GM18511 (cell line): ENCODE results near the gene NCL.
"Not testable (repeated sequence)": the region's sequence is repeated elsewhere in the genome, so short reads cannot be mapped to it uniquely, and the experiment has no call there.

Experiments used
- ATAC-seq: cut with Tn5 transposase; IDR thresholded peaks from one replicate; pipeline ENCODE4 v1.9.1; 2021; ENCODE audit warnings: mild to moderate bottlenecking, moderate library complexity; ENCODE audit not compliant: unreplicated experiment

The NCL gene

DNA sequence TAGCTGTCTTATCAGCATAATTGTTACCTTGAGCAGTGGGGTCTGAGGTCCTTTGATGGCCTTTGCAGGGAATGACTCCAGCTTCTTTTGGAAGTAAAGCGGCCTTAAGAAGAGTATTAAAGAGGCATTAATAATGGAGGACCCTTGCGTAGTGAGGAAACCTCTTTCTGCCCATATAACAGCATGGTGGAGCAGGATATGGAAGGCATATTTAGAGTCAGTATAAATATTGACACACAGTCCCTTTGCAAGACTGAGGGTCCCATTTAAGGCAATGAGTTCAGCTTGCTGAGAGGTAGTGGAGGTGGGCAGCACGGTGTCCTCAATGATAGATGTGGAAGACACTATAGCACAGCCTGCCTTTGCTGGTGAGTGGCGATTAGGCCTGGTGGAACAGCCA lies 32.7 kb downstream of the NCL start:
- no peak for ATAC-seq

DNA sequence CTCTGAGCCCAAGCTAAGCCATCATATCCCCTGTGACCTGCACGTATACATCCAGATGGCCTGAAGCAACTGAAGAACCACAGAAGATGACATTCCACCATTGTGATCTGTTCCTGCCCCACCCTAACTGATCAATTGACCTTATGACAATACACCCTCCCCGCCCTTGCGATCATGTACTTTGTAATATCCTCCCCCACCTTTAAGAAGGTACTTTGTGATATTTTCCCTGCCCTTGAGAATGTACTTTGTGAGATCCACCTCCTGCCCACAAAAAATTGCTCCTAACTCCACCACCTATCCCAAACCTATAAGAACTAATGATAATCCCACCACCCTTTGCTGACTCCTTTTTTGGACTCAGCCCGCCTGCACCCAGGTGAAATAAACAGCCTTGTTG lies 33.8 kb downstream of the NCL start:
- not testable (repeated sequence) for ATAC-seq

DNA sequence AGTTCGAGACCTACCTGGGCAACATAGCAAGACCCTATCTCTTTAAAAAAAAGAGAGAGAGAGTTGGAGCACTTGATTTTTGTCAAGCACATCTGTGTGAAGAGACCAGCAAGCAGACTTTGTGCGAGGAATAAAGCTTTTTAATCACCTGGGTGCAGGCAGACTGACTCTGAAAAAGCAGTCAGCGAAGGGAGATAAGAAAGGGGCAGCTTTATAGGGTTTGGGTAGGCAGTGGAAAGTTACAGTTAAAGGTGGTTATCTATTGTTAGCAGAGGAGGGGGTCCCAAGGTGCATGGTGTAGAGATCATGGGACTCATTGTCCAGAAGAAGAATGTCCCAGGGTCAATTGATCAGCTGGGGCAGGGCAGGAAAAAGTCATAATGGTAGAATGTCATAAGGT lies 34.4 kb downstream of the NCL start:
- ATAC-seq = no peak

DNA sequence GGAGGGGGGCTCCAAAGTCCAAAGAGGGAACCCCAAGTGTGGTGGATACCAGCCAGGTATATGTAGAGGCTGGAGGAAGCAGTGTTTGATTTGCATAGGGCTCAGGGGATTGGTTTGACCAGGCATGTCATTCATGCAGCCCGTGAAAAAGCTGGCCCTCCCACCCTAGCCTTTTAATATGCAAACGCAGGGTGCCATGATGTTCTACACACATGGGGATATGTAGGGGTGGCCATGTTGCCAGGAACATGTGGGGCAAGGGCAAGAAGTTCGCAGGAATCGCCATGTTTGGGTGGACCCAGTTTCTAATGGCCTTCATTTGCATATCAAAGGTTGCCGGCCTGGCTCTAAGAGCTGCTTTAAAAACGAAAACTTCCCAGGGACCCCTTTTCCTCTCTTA lies 35.1 kb downstream of the NCL start:
- no peak for ATAC-seq

DNA sequence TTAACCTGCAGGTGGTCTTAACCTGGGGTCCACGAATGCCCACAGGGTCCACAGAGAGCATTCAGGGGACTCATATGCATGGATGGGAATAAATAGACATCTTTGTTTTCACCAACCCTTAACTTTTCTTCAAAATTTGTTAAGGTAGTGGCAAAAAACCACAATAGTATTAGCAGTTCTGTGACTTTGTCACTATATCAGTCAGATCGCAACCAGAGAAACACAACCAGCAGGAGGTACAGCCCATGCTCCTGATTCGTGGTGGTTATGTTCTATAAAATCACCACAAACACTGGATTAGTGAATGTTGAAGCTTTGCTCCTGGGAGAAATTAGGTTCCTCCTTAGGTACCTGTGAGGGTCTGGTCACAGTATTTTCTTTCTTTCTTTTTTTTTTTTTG lies 37.2 kb downstream of the NCL start:
- ATAC-seq = no peak

DNA sequence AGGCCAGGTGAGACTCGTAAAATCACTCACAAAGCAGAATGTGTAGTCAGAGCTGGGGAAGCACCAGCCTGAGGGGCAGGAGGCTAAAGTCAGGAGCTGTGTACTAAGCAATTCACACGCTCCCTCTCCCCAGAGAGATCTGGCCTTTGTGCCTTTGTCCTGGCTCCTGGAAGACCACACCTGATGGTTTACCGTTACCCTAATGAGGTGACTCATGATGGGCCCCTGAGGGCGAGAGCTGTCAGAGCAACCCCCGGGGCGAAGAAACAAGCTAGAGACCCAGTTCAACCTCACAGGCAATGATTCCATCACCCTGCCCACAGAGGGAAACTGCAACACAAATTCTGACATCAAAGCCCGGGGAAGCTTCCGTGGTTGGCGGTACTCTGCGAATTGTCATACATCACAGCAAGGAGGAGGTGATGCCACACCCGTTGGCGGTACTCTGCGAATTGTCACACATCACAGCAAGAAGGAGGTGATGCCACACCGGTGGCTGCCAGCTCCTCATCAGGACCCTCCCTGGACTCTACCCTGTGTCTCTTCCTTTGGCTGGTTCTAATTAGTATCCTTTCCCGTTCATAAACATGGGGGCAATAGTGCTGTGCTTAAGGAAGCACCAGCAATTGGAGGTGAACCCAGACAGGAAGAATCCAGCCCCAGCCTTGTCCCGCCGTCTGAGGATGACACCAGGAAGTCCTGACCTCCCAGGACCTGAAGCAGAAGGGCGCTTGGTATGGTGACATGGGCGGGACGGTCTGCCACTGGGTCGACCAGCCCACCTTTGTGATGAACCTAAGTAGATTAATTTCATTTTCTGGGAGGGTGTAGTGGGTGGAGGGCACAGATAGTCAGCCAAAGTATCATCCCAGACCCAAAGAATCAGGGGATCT lies 38.2 kb downstream of the NCL start:
- no peak for ATAC-seq

DNA sequence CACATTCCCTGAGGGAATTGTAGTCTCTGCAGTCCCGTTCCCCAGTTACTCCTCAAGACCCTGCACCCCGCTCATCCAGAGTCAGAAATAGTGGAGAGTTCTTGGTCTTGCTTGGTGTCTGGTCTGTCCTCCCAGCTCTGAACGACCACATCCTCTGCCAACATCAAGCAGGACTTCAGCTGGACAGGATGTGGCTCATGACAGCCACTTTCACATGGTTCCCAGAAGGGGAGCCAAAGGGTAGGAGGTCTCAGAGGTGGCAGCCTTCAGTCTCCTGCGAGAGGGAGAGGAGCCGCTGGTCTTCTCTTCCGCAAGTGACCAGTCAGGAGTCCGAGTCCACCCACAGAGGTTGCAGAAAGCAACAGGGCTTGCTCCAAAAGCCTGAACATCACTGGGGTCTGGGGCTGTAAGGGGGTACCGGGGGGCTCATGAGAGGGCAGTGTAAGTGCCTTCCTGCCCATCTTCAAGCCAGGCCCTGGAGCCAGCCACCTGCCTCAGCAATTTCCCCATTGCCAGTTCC lies 38.9 kb downstream of the NCL start:
- no peak for ATAC-seq

DNA sequence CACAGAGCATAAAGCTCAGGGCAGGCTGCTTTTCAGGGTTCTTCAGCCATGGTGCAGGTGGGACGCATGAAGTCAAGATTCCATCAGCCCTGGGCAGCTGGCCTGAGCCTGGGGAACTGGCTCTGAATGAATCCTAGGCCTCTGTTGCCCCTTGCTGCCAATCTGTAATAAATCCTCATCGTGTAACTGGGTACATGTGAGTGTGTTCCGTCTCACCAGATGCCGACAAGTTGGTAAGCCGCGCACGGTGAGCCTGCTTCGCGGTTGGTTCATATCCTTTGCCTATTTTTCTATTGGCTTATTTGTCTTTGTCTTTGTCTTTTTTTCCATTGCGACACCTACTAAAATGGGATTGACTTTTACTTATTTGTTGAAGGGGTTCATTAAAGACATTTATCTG lies 41.1 kb downstream of the NCL start:
- ATAC-seq = no peak

DNA sequence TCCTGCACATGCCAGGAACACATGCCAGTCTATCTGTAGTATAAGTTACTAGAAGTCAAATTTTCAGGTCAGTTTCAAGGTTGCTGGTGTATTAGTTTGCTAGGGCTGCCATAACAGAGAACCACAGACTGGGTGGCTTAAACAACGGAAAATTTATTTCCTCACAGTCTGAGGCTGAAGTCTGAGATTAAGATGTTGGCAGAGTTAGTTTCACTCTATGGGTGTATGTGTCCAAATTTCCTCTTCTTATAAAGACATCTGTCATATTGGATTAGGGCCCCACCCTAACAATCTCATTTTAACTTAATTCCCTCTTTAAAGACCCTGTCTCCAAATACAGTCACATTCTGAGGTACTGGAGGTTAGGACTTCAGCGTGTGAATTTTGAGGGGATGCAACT lies 42.2 kb downstream of the NCL start:
- no peak for ATAC-seq

DNA sequence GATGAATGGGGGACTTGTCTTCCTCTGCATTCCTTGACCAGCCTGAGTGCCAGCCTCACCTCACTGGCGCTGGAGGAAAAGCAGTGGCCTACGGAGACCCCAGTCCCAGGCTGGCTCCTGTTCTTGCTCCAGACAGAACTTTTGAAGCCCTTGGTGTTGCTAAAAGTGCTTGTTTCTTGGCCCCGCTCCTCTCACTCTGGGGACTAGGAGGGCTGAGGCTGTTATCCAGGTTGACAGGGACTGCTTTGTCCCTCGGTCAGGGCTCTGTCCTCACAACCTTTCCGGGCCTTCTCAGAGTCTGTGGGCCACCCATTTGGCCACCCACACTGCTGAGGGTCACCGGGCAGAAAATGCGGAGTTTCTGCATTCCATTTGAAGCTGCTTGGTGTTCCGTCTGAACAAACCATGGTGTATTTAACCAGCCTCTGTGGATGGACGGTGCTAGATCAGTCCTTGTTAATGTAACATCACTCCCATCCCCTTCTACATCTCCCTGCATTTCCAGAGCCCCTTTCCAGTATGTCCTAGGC lies 43.2 kb downstream of the NCL start:
- no peak for ATAC-seq

DNA sequence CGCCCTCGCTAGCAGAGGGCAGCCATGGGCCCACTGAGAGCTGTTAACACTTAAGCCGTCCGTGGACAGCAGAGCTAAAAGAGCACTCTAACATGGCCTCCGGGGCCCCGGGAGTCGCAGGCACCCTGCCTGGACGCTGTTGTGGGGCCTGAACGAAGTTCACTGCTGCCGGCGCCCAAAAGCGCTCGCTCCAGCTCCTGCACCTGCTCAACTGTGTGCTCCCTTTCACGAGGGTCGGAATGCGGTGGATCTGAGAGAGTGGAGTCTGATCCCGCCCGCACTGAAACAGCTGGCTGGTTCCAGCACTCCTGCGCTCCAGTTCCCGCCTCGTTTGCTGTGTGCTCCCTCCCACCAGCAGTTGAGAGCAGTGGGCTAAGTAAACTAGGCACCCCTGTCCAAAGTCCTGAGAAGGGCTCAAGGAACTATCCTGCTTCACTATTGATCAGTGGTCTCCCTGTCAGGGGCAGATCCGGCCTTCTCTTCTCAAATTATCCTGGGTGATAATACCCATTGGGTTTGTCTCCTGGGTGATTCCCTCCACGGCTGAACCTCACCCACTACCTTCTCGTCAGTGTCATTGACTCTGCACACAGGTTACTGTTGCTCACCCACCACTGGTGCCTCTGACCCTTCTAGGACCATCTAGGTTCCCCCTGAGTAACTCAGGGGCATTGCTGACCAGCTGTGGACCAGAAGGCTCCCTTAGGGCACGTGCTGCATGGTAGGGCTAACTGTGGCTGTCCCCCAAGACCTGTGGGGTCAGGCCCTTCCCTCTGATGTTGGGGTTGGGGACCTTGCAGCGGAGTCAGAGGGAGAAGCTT lies 45.3 kb downstream of the NCL start:
- ATAC-seq = no peak

DNA sequence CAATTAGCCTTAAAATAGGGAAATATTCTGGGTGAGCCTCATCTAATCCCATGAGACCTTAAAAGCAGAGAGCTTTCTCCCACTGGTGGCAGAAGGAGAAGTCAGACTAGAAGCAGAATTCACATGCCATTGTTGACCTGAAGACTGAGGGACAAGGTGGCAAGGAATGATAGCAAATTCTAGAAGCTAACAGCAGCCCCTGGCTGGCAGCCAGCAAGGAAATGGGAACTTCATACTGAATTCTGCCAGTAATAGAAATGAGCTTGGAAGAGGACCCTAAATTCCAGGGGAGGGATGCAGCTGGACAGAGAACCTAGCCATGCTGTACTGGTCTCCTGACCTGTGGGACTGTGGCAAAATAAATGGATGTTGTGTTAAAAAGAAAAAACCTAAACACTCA lies 49.3 kb downstream of the NCL start:
- no peak for ATAC-seq

DNA sequence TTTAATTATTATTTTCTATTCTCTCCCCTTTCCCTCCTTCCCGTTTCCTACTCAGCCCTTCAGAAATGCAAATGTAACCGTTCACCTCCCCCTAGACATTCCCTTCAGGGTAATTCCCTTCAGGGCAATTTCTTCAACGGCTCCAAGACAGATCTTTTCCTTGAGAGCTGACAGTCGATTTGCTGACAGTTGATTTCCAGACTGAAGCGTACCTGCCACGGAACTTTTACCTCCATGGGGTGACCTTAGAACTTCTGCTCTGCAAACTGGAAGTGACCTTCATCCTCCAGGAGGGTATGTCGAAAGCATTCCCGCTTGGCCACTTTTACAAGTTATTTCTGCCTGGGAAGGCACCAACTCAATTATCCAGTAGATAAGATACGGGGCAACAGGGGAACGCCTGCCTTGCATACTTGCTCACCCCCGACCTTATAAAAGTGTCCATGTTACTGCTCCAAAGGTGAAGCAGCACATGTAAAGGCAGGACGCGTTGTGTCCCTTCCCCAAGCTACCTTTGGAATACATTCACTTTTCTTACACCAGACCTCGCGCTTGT lies 50.3 kb downstream of the NCL start:
- ATAC-seq = no peak

DNA sequence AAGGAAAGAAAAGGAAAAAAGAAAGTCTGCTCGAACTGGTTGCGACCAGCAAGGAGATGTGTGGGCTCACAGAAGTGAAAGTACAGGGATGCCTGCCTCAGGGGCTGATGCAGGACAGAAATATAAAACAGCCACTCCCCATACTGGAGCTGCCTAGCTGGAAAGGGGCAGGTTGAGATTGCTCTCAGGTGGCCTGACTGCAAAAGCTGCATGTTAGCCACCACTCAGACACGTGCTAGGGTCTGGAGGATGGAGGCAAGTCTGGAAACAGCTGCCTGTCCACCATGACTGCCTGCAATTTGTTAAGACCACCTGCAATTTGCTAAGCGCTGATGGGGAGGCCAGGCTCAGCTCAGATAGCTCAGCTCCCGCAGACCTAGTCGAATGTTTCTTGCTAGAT lies 50.8 kb downstream of the NCL start:
- ATAC-seq = no peak

DNA sequence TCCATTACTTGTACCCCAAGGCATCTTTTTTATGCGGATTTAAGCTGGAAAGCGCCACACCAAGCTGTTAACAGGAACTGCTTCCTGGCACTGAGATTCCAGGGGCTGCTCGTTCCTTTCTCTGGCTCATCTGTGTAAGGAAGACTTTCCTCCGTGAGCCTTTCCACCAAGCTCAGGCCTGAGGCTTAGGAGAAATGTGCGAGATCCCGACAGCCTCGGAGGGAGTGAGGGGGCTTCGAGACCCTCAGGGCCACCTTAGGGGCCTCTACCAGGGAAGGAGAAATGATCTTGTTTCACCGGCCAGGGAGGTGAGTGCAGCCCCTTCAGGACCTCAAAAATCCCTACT lies 51.7 kb downstream of the NCL start:
- ATAC-seq = peak; percentile 27

DNA sequence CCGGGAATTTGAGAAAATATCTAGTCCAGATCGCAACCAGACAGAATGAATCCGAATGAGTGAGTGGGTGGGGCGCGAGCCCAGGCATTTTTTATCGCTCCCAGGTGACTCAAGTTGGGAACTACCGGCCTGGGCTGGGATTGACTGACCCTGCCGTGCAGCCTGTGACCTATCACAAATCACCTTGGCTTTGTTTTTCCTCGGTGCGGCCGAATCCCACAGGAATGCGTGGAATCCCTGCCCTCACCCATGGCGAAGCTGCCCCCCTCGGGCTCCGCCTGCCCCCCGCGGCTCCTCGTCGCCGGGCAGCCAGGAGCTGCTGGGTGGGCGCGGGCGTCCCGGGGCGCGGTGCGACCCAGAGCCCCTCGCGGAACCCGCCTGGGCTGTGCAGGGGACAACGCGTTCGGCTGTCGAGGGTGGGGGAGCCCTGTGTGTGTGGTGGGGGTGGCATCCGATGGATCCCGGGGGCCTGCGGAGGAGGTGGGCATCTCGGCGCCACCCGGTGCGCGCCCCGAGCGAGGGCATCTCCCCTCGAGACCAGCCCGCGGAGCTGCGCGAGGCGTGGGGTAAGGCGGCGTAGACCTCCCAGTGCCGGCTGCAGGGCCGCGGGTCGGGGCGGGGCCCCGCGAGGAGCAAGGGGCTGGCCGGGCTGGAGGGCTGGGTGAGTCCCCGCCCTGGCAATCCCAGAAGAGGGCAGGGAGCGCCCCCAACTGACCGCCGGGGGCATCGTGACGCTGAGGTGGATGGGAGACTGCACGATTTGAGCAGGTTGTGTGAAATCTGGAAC lies 52.3 kb downstream of the NCL start:
- ATAC-seq = peak; percentile 99

DNA sequence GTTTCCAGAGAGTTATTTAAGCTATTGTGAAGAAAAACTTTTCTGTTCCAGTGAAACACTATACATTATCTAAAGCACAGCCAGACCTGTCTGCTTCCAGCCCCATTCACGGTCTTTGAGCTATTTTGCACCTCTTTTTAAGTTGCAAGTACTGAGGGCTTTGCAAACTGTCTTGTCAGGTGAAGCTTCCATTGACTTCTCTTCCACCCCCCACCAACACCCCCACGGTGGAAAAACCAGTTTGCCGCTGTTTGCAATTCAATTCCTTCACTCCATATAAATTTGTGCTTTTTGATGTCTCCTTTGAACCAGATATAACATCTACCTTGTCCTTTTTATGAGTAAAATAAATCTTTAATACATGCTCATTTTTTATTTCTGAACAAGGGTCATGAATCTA lies 53.0 kb downstream of the NCL start:
- no peak for ATAC-seq

DNA sequence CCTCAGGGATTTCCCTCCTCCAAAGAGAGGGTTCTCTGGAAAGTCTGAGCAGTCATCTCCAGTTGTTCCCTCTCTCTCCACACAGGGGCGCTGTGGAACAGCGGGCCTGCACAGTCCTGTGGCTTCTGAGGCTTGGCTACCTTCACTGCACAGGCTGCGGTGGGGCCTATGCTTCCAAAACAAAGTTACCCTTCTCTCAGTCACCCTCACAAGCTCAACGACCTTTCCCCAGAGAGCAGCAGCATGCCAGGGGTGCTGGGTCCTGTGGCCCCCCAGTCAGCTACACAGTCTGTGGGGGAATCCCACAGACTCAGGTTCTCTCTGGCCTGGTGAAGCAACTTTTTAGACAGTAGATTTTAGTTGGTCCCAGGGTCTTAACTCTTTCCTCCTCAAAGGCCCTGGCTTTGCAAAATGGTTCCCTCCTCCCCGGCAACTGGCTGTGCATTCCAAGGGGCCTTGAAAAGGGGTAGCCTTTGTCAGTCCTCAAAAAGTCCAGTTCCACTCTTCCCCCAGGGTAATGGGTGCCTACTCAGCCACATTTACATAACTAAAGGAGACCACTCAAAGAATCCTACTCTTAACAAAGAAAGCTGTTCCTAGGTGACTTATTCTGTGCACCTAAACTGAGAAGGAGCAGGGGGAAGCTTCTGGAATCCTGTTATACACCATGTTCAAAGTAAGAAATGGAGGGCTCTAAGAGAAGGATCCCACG lies 53.8 kb downstream of the NCL start:
- no peak for ATAC-seq

DNA sequence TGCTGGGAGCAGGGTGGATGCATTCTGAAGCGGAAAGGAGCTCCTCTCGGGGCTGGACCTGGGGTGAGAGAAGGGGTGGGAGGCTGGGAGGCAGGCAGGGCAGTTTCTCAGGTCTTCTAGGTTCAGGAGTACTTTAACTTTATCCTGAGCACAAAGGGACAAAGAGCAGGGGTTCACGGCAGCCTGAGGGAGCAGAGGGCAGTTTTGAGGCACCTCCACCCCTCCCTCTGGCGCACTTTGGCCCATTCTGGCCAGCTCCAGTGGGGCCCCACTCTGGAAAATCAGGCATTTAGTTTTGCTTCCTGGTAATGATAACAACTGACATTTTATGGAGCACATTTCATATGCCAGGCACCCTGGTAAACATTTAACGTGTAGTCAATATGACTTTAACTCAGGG lies 54.5 kb downstream of the NCL start:
- no peak for ATAC-seq

DNA sequence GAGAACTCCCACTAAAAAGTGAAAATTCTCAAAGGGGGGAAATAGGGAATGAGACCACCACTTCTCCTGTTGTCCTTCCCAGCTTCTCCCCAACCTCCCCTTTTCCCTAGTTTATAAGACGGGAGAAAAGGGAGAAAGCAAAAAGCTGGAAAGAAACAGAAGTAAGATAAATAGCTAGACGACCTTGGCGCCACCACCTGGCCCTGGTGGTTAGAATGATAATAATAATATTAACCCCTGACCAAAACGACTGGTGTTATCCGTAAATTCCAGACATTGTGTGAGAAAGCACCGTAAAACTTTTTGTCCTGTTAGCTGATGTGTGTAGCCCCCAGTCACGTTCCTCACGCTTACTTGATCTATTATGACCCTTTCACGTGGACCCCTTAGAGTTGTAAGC lies 56.0 kb downstream of the NCL start:
- not testable (repeated sequence) for ATAC-seq
